OCI-LY7 (cell line): ENCODE measurements around the gene DCLK1. TPM values are rescaled to one million over a fixed set of nuclear protein-coding genes. Genes with fewer than 3 reads are reported as not detected.

Experiments used
- BruUV-seq: library from RNA; stranded (reverse); fragments of 400-500 nt; replicated peaks from 2 replicates; lab custom pipeline; 2021; lab: Mats Ljungman, UMichigan
- CTCF ChIA-PET: fragments of 300-600 bp; sonication (Branson Sonifier 250); formaldehyde crosslinking; loops from one replicate; lab custom pipeline; 2022; ENCODE audit warnings: antibody characterized with exemption; ENCODE audit not compliant: unreplicated experiment; lab: Charles Lee
- POLR2A ChIA-PET: fragments of 300-600 bp; sonication (Branson Sonifier 250); formaldehyde crosslinking; loops from one replicate; lab custom pipeline; 2022; ENCODE audit warnings: antibody characterized with exemption; lab: Charles Lee
- DNase-seq: peaks from one replicate; pipeline ENCODE4 v3.0.0-alpha.2; 2015; ENCODE audit warnings: low spot score
- H2AFZ ChIP-seq: fragments of 200-600 bp; sonication (generic), shearing (Covaris generic); 2 replicates; pipeline ENCODE4 v1.6.1; 2014; ENCODE audit warnings: mild to moderate bottlenecking, antibody characterized with exemption, low read length, moderate library complexity
- H3K27ac ChIP-seq: fragments of 200-600 bp; sonication (generic); 2 replicates; pipeline ENCODE4 v1.5.1; 2014; ENCODE audit warnings: mixed run types, low read depth, mild to moderate bottlenecking, moderate library complexity, low read length, inconsistent platforms; ENCODE audit not compliant: poor library complexity, severe bottlenecking
- H3K36me3 ChIP-seq: fragments of 200-600 bp; sonication (generic); 2 replicates; pipeline ENCODE4 v1.6.1; 2014; ENCODE audit warnings: mild to moderate bottlenecking, antibody characterized with exemption, low read length, moderate library complexity, mixed read lengths; ENCODE audit not compliant: insufficient read depth
- H3K4me1 ChIP-seq: fragments of 200-600 bp; sonication (generic); 2 replicates; pipeline ENCODE4 v1.5.1; 2014; ENCODE audit warnings: mild to moderate bottlenecking, low read length; ENCODE audit not compliant: insufficient read depth, poor library complexity, severe bottlenecking
- H3K4me2 ChIP-seq: fragments of 200-600 bp; sonication (generic); 2 replicates; pipeline ENCODE4 v1.6.1; 2014; ENCODE audit warnings: mild to moderate bottlenecking, low read length
- H3K4me3 ChIP-seq: fragments of 200-600 bp; sonication (generic); 2 replicates; pipeline ENCODE4 v1.5.1; 2014; ENCODE audit warnings: mild to moderate bottlenecking, low read depth, low read length; ENCODE audit not compliant: poor library complexity, severe bottlenecking
- H3K79me2 ChIP-seq: fragments of 200-600 bp; sonication (generic); 2 replicates; pipeline ENCODE4 v1.6.1; 2016; ENCODE audit warnings: low read depth, mild to moderate bottlenecking, low read length, moderate library complexity, mixed read lengths; ENCODE audit not compliant: insufficient read depth
- H3K9me2 ChIP-seq: fragments of 200-600 bp; sonication (generic); 2 replicates; pipeline ENCODE4 v1.6.1; 2016; ENCODE audit warnings: mild to moderate bottlenecking, low read length, mixed read lengths; ENCODE audit not compliant: insufficient read depth
- H3K9me3 ChIP-seq: fragments of 200-600 bp; sonication (generic); 2 replicates; pipeline ENCODE4 v1.6.1; 2014; ENCODE audit warnings: mild to moderate bottlenecking, mixed run types, low read length, mixed read lengths
- H4K20me1 ChIP-seq: fragments of 200-600 bp; sonication (generic); 2 replicates; pipeline ENCODE4 v1.6.1; 2014; ENCODE audit warnings: mild to moderate bottlenecking, antibody characterized with exemption, low read length, moderate library complexity, mixed read lengths; ENCODE audit not compliant: insufficient read depth
- EZH2phosphoT487 ChIP-seq: fragments of 200-600 bp; sonication (generic); IDR thresholded peaks from 2 replicates; pipeline ENCODE4 v1.6.1; 2018; ENCODE audit warnings: low read depth, borderline replicate concordance, mild to moderate bottlenecking, mixed run types, antibody characterized with exemption, low read length, moderate library complexity, mixed read lengths
- intact Hi-C: fragments of 100-400 bp; cut with micrococcal nuclease; formaldehyde crosslinking; loops from one replicate; pipeline ENCODE4 v1.10.0; 2022; ENCODE audit not compliant: unreplicated experiment
- total RNA-seq, 2 experiments: library from RNA; depleted of rRNA in 1 of 2; stranded (reverse); fragments of >200 nt in 1 of 2; shearing (Covaris generic) in 1 of 2; gene quantifications; 2 replicates each; pipeline ENCODE4 v1.2.3, GENCODE V29; 2014 to 2022
- TF ChIP-seq, protein P1 (sequence below): fragments of 200-600 bp; sonication (generic); conservative IDR thresholded peaks from 2 replicates; pipeline ENCODE4 v1.5.1; 2014; ENCODE audit warnings: mild to moderate bottlenecking, antibody characterized with exemption, low read length, moderate library complexity, mixed read lengths

DCLK1 gene
- total RNA-seq, 2 experiments from 2014 or later, result not detected

DNA sequence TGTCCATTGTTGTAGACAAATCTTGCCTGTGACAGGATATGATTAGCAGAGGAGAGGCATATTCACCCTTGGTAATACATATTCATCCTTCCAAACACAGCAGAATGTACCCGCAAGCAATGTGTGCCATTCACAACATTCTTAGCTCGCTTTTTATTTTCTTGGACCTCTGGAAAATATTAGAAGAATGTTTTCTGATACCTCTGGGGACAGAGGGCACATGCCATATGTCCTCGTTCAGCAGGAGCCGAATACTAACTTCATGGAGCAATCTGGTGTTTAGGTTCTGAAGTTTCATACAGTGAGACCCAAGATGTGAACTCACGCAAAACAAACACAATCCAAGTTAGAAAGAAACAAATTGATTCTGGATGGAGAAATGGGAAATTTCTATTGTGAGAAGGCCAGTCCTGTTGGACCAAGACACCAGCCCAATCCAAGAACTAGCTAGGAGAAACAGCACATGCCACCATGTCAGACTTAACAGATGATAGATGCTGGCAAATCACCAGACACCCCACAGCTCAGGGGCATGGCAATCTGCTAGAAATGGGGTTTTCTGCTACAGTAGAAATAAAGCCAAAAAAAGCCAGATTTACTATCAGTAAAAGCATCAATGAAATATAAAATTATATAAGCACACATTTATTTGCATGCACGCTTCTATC, 297.4 kb downstream of the DCLK1 start:
- no peaks in the 10 kb centered on the region for H3K9me3 ChIP-seq
- no peak for DNase-seq
- no peak overlapping the region for H3K4me2 ChIP-seq
- no peak overlapping the region for H2AFZ ChIP-seq
- POLR2A ChIA-PET, result interaction anchor here (0.7 kb wide), 1 partner anchor 109 kb away, joined by 3 read pairs; no protein-coding TSS in a partner anchor
- no peaks in the 10 kb centered on the region for H3K36me3 ChIP-seq
- CTCF ChIA-PET, result no interaction called here
- no peaks in the 10 kb centered on the region for H3K4me1 ChIP-seq
- no peaks in the 10 kb centered on the region for H3K79me2 ChIP-seq
- no peak overlapping the region for H3K27ac ChIP-seq
- no peaks in the 10 kb centered on the region for H4K20me1 ChIP-seq
- no TSS peak for BruUV-seq
- TF ChIP-seq, protein P1, sequence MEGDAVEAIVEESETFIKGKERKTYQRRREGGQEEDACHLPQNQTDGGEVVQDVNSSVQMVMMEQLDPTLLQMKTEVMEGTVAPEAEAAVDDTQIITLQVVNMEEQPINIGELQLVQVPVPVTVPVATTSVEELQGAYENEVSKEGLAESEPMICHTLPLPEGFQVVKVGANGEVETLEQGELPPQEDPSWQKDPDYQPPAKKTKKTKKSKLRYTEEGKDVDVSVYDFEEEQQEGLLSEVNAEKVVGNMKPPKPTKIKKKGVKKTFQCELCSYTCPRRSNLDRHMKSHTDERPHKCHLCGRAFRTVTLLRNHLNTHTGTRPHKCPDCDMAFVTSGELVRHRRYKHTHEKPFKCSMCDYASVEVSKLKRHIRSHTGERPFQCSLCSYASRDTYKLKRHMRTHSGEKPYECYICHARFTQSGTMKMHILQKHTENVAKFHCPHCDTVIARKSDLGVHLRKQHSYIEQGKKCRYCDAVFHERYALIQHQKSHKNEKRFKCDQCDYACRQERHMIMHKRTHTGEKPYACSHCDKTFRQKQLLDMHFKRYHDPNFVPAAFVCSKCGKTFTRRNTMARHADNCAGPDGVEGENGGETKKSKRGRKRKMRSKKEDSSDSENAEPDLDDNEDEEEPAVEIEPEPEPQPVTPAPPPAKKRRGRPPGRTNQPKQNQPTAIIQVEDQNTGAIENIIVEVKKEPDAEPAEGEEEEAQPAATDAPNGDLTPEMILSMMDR, result no peak
- no peak for TF ChIP-seq EZH2phosphoT487
- intact Hi-C loops, result no loop called here
- no peaks in the 10 kb centered on the region for H3K9me2 ChIP-seq
- no peak overlapping the region for H3K4me3 ChIP-seq

DNA sequence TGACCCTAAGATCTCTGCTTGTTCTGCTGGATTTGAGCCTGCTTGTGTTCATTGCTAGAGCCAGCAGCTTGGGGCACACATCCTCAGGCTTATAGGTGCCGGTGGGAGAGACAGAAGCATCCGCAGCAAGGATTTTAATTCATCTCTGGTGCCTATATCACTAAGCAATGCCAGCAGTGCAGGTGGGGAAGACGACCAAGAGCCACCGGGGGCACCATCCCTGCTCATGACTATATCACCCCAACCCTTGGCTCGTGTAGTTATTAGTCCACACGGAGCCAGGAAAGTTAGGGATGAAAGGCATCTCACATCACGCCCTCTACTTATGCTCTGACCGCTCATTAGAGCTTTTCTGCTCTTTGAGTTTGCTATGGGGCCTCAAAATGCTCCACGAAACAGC, 298.2 kb downstream of the DCLK1 start:
- no peak for TF ChIP-seq EZH2phosphoT487
- TF ChIP-seq, protein P1, result no peak
- ChIA-PET CTCF (no interaction called here), POLR2A (no interaction called here)
- no peaks in the 10 kb centered on the region for H4K20me1 ChIP-seq
- H3K27ac ChIP-seq, result no peak overlapping the region
- H3K4me2 ChIP-seq, result no peak overlapping the region
- no peaks in the 10 kb centered on the region for H3K79me2 ChIP-seq
- H3K36me3 ChIP-seq, result no peaks in the 10 kb centered on the region
- no peak for DNase-seq
- H3K4me3 ChIP-seq, result no peak overlapping the region
- intact Hi-C loops, result no loop called here
- H3K9me3 ChIP-seq, result no peaks in the 10 kb centered on the region
- H3K9me2 ChIP-seq, result no peaks in the 10 kb centered on the region
- H2AFZ ChIP-seq, result no peak overlapping the region
- no TSS peak for BruUV-seq
- H3K4me1 ChIP-seq, result no peaks in the 10 kb centered on the region

DNA sequence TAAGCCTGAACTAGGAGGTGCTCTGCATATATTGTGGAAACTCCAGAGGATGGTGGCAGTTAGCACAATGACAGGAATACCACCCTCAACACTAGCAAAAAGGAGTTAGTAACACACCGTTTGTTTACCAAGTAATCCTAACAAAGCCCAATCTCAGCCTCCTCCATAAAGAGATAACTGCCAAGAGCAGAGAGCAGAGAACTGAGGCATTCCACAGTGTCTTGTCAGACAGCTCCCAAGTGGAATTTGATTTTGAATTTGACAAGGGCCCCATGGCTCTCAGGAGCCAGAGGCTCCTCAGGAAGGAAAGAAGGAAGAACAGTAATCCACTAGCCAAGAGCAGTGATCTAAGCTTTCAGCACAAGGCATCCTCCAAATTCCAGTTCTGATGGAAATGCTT, 298.6 kb downstream of the DCLK1 start:
- TF ChIP-seq, protein P1, result no peak
- TF ChIP-seq EZH2phosphoT487, result no peak
- ChIA-PET POLR2A (interaction anchor here (0.5 kb wide), 1 partner anchor 17 kb away, joined by 3 read pairs; no protein-coding TSS in a partner anchor), CTCF (no interaction called here)
- BruUV-seq, result no TSS peak
- no peak overlapping the region for H3K27ac ChIP-seq
- no peak overlapping the region for H2AFZ ChIP-seq
- H3K4me1 ChIP-seq, result no peaks in the 10 kb centered on the region
- intact Hi-C loops, result no loop called here
- no peak overlapping the region for H3K4me2 ChIP-seq
- H3K4me3 ChIP-seq, result no peak overlapping the region
- no peaks in the 10 kb centered on the region for H4K20me1 ChIP-seq
- no peaks in the 10 kb centered on the region for H3K9me2 ChIP-seq
- H3K9me3 ChIP-seq, result no peaks in the 10 kb centered on the region
- no peaks in the 10 kb centered on the region for H3K36me3 ChIP-seq
- no peak for DNase-seq
- no peaks in the 10 kb centered on the region for H3K79me2 ChIP-seq
